C4-2B (cell line): Measurements from ENCODE around the gene PLXNA2.

Source experiments
- ZFX ChIP-seq: fragments of 450-650 bp; IDR thresholded peaks from 2 replicates; pipeline ENCODE4 v1.6.1; 2017
- TF ChIP-seq, protein P1 (sequence below): fragments of 450-650 bp; conservative IDR thresholded peaks from 2 replicates; pipeline ENCODE4 v1.5.1; 2017; ENCODE audit warnings: mild to moderate bottlenecking

DNA sequence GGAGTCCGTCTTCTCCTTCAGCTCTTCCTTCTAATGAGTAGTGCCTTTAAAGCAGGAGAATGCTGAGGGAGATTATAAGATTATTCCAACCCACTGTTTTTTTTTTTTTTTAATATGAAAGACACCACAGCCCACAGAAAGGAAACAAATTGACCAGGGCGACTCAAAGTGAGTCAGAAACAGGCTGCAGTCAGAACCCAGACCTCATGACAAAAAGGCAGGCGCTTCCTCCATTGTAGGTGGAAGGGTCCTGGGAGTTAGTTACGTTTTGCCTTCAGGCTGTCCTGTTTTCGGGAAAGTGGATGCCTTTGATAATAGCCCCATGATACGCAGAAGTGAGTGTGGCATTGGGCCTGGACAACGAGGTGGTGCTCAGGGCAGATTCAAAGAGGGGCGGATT lies 21.0 kb downstream of the PLXNA2 start:
- TF ChIP-seq, protein P1, sequence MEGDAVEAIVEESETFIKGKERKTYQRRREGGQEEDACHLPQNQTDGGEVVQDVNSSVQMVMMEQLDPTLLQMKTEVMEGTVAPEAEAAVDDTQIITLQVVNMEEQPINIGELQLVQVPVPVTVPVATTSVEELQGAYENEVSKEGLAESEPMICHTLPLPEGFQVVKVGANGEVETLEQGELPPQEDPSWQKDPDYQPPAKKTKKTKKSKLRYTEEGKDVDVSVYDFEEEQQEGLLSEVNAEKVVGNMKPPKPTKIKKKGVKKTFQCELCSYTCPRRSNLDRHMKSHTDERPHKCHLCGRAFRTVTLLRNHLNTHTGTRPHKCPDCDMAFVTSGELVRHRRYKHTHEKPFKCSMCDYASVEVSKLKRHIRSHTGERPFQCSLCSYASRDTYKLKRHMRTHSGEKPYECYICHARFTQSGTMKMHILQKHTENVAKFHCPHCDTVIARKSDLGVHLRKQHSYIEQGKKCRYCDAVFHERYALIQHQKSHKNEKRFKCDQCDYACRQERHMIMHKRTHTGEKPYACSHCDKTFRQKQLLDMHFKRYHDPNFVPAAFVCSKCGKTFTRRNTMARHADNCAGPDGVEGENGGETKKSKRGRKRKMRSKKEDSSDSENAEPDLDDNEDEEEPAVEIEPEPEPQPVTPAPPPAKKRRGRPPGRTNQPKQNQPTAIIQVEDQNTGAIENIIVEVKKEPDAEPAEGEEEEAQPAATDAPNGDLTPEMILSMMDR: no peak
- TF ChIP-seq ZFX: no peak
